NCI-H2196 (cell line): Measurements from ENCODE around the gene NSD1.

Experiments used
- DNase-seq: peaks from one replicate; lab custom pipeline; 2025; ENCODE audit not compliant: unreplicated experiment; lab: John Stamatoyannopoulos, UW

Gene NSD1

GRCh38 chr5:177269976-177270375, 136.4 kb downstream of the NSD1 start:
- DNase-seq, result no peak

GRCh38 chr5:177270653-177271052, 137.1 kb downstream of the NSD1 start:
- no peak for DNase-seq

DNA sequence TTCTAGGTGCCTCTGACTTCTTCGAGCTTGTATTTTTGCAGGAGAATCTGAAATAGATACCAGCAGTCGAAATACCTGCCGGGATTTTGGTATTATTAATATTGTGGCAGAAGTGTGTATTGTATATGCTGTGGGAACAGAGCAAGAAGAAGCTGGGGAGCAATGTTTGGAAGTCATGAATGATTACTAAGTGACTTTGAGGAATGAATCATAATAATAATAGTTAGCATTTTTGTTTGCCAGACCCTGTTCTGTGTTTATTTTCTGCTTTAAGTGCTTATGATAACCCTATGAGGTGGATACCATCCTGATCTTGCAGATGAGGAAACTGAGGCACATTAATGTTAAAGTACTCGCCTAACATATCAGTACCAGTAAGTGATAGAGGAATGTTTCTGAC, 137.5 kb downstream of the NSD1 start:
- DNase-seq, result no peak

DNA sequence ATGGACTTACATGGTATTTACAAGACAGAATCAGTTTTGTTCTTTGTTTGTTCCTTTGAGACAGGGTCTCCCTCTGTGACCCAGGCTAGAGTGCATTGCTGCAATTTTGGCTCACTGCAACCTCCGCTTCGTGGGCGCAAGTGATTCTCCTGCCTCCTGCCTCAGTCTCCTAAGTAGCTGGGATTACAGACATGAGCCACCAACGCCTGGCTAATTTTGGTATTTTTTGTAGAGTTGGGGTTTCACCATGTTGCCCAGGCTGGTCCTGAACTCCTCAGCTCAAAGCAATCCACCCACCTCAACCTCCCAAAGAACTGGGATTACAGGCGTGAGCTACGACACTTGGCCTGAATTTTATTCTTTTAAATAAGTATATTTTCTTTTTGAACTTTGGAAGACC, 142.3 kb downstream of the NSD1 start:
- DNase-seq, result no peak

GRCh38 chr5:177276886-177277285, 143.3 kb downstream of the NSD1 start:
- no peak for DNase-seq

DNA sequence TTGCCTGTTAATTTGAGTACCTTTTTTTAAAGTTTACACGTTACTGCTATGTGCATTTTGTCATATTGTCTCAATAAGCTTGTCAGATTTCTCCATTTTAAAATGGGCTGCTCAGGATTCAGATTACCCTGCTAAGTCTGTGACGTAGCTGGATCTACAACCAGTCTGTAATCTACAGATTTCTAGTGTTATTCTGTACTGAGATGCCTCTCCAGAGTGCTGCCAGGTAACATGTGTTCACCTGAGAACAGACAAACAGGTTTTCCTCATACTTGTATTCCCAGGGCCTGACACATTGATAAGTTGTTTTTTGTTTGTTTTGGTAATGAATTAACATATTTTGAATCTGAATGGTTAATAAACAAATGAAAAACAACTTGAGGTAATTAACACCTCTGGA, 154.6 kb downstream of the NSD1 start:
- DNase-seq, result no peak

DNA sequence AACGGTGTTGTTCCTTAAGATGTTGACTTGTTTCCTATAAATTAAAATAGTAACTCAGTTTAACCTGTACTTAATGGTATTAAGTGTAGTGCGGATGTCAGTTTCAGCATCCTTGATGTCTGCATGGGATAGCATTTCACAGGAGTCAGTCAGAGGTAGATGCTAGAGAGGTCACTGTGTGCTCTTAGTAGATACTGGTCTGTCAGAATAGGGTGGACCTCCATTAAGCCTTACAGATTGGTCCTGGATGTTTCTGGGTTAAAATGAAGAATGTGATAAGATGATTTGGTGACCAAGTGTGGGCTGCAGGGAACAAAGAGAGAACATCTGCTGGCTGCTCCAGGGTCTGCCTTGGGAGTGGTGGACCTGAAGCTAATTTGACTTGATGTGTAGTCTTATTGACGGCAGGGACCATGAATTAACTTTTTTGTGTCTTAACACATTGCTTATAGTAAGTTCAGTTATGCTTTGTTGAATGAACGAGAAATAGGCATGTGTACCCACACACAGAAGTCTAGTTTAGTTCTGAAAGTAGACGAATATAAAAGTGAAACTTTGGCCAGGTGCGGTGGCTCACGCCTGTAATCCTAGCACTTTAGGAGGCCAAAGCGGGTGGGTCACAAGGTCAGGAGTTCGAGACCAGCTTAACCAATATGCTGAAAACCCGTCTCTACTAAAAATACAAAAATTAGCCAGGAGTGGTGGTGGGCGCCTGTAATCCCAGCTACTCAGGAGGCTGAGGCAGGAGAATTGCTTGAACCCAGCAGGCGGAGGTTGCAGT, 157.4 kb downstream of the NSD1 start:
- DNase-seq, result no peak

- DNase-seq, result no peak
These were observed 158.2 kb downstream of the NSD1 start for GRCh38 chr5:177291735-177292134.

- DNase-seq, result no peak
These were observed 160.4 kb downstream of the NSD1 start for GRCh38 chr5:177293819-177294581.

DNA sequence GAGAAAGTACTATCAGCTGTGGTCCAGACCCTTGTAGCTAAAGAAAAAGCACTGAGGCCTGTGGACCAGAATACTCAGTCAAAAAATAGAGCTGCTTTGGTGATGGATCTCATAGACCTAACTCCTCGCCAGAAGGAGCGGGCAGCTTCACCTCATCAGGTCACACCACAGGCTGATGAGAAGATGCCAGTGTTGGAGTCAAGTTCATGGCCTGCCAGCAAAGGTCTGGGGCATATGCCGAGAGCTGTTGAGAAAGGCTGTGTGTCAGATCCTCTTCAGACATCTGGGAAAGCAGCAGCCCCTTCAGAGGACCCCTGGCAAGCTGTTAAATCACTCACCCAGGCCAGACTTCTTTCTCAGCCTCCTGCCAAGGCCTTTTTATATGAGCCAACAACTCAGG, 161.1 kb downstream of the NSD1 start:
- no peak for DNase-seq

DNA sequence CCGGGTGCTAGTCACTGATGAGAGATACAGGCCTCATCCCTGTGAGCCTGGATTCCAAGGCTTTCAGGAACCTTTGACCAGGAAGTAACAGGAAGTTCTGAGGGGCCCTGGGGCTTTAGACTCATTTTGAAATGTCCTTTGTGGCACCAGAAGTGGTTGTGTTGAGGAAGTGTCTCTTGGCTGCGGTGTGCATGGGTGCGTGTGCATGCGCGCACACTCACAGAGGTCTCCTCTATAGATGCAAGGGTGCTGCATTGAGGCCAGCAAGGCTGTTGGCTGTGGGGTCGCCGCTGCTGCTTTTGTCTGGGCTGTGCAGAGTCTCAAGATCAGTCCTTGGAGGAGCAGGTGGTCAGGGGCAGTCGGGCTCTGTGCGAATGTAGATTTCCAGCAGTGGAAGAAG, 162.4 kb downstream of the NSD1 start:
- DNase-seq, result no peak

DNA sequence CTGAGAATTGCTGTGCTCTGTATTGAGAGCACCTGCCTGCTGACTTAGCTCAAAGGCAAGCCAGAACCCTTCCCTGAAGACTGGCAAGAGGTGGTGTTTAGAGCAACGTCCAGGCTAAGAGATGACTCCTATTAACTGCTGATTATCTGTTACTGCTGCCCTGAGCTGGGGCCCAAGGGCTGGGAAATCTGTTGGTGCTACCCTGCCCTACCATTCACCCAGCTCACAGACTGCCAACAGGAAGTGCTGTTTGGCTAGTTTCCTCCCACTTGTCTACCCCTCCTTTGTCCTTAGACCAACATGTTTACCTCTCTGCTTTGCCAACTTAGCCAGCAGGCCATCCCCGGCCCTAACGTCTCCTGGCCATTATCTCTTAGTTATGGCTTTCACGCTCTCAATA, 163.0 kb downstream of the NSD1 start:
- DNase-seq, result peak; percentile 51

- DNase-seq, result no peak
These were observed 164.3 kb downstream of the NSD1 start for GRCh38 chr5:177297922-177298321.

- no peak for DNase-seq
These were observed 166.1 kb downstream of the NSD1 start for GRCh38 chr5:177299697-177300096.

DNA sequence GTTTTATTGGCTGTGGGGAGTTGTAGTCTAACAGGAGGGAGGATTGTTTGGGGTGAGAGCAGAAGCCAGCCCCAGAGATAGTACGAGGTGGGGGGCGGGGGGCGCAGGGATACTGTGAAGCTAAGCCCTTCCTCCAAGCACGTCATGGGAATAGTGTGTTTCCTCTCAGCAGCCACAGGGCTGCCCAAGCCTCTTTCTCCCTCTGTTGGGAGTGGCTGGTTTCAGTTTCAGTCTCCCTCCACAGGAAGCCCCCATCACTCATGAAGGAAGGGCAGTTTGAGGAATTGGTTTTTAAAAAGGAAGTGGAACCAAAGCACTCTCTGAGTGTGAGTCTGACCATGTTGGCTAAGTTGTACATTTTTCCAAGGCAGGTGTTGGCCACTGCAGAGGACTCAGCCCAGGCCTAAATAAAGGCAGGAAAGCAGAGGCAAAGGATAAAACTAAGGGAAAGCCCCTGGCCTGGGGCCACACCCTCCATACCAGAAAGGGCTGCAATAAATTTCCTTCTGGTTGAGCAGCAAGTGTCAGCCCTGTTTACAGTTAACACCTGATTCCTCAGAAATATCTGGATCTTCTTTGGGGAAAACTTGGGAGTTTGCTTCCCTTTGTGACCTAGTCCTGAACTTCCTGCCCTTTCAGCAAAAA, 166.8 kb downstream of the NSD1 start:
- no peak for DNase-seq

GRCh38 chr5:177300951-177301350, 167.4 kb downstream of the NSD1 start:
- no peak for DNase-seq

DNA sequence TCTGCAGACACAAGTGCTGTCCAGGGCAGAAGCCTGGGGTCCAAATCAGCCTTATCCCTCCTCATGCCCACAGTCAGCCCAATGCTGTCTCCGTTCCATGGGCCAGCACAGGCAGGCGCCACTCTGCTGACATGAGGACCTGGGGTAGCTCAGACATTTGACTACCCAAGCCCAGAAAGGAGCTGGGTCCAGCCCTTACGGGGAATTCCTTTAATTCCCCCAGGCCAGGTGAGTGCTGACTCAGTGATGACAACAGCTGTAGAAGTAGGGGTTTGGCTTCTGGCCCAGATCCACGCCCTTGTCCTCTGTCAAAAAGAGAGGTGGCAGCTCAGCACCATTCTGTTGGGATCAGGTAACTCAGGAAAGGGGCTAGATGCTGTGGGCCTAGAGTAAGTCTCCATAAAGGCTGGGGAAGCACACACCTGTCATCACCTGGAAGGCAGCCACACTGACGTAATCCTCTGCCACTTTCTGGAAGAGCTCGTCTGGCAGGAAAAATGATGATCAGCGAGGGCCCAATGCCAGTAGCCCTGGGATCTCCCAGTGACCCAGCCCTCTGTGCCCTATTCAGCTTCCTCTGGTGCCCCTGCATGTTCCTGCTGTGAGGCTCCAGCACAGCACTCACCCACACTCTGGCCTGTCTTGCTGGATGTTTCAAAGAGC, 168.1 kb downstream of the NSD1 start:
- DNase-seq, result peak; percentile 94

GRCh38 chr5:177302354-177303110, 169.0 kb downstream of the NSD1 start:
- peak; percentile 17 for DNase-seq

DNA sequence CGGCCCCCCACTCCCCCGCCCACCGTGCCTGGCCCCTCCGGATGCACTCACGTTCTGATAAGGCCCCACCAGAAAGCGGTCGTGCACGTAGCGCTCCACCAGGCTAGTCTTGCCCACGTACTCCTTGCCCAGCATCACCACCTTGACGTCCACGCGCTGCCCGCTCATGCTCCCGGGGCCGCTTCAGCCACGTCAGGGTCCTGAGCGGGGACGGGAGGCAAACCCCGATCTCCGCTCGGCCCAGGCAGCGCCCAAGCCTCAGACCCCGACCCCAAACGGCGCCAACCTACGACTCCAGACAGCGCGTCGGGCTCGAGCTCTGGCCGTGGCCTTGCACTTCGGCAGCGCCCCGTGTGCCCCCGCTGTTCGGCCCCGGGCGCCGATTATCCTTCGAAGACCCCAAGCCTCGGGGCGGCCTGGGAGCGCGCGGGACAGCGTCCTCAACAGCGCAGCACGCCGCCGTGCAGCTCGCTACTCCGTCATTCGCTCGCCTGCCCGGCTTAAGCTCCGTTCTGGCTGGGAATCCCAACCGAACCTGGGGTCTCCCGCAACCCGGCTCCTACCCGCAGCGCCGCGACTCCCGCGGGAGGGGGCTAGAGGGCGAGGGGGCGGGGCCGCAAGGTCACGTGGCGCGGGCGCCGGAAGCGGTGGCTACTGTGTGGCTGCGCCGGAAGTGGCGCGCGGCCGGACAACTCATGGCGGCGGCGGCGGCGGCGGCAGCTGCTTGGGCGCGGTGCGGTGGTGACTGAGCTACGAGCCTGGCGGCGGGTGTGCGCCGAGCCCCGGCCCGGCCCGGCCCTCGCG, 169.8 kb downstream of the NSD1 start, which contains the start of the genes PRELID1 and RAB24:
PRELID1 (plus strand) TSS at position 679 of the 804 bp plus-strand sequence. CDS start 187 bp downstream, outside the sequence.
RAB24 (minus strand) TSS at position 599 of the 804 bp plus-strand sequence; CDS start at position 168, 431 bp downstream.
- DNase-seq, result peak; percentile 89
